Colonic mucosa (tissue), 4 donors: ENCODE data around the gene EDIL3. TPM values are rescaled to one million over a fixed set of nuclear protein-coding genes. Genes with fewer than 3 reads are reported as not detected.

ENCODE experiments used
- DNase-seq: peaks from one replicate; pipeline ENCODE4 v3.0.0-alpha.2; 2020
- H3K27ac ChIP-seq: fragments of 200-600 bp; one replicate; pipeline ENCODE4 v1.8.0; 2021
- H3K27me3 ChIP-seq: fragments of 200-600 bp; one replicate; pipeline ENCODE4 v1.8.0; 2021
- H3K36me3 ChIP-seq: fragments of 200-600 bp; one replicate; pipeline ENCODE4 v1.8.0; 2021
- H3K4me1 ChIP-seq: fragments of 200-600 bp; one replicate; pipeline ENCODE4 v1.8.0; 2021; ENCODE audit warnings: mild to moderate bottlenecking
- H3K4me3 ChIP-seq: fragments of 200-600 bp; one replicate; pipeline ENCODE4 v1.8.0; 2021
- H3K9ac ChIP-seq, 2 donors: one replicate each; pipeline ENCODE4 v1.7.0; 2013; ENCODE audit warnings: control low read depth in 2 of 2, low read depth in 2 of 2, low read length in 2 of 2
- H3K9me3 ChIP-seq: fragments of 200-600 bp; one replicate; pipeline ENCODE4 v1.8.0; 2021
- intact Hi-C: fragments of 100-400 bp; cut with DNase I; formaldehyde crosslinking; loops from one replicate; pipeline ENCODE4 v1.14.1; 2022
- total RNA-seq, 2 donors: library from RNA; stranded (reverse); fragmentation: NEBNext Ultra II Directional in 1 of 2; extraction: Animal tissue kit (Norgen Biotek cat#: 25700) in 1 of 2; gene quantifications; one replicate each; pipeline ENCODE4 v1.2.1, GENCODE V29; 2021
- TF ChIP-seq, protein P1 (sequence below): fragments of 200-600 bp; IDR thresholded peaks from one replicate; pipeline ENCODE4 v1.8.0; 2022; ENCODE audit warnings: antibody characterized with exemption, mild to moderate bottlenecking
- donor health status: healthy.
- donor health status: DM: no; HTN: no; CAD: no.
- donor health status: DM: no; HTN: no; CAD: no.

Gene EDIL3
- total RNA-seq, 2 donors from 2014 or later: 23.6 to 27.5 TPM

GRCh38 chr5:84085387-84086041, 299.2 kb downstream of the EDIL3 start:
- Histone ChIP-seq H3K36me3 (no peaks in the 10 kb centered on the region), H3K9me3 (no peaks in the 10 kb centered on the region), H3K9ac (no peak overlapping the region), H3K27me3 (no peaks in the 10 kb centered on the region), H3K4me1 (no peaks in the 10 kb centered on the region), H3K4me3 (no peak overlapping the region), H3K27ac (no peak overlapping the region)
- TF ChIP-seq, protein P1, sequence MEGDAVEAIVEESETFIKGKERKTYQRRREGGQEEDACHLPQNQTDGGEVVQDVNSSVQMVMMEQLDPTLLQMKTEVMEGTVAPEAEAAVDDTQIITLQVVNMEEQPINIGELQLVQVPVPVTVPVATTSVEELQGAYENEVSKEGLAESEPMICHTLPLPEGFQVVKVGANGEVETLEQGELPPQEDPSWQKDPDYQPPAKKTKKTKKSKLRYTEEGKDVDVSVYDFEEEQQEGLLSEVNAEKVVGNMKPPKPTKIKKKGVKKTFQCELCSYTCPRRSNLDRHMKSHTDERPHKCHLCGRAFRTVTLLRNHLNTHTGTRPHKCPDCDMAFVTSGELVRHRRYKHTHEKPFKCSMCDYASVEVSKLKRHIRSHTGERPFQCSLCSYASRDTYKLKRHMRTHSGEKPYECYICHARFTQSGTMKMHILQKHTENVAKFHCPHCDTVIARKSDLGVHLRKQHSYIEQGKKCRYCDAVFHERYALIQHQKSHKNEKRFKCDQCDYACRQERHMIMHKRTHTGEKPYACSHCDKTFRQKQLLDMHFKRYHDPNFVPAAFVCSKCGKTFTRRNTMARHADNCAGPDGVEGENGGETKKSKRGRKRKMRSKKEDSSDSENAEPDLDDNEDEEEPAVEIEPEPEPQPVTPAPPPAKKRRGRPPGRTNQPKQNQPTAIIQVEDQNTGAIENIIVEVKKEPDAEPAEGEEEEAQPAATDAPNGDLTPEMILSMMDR: no peak
- no peak for DNase-seq
- intact Hi-C loops: no loop called here

GRCh38 chr5:84080908-84081307, 303.8 kb downstream of the EDIL3 start:
- TF ChIP-seq, protein P1: no peak
- H3K9me3 ChIP-seq: no peaks in the 10 kb centered on the region
- no peaks in the 10 kb centered on the region for H3K36me3 ChIP-seq
- H3K27ac ChIP-seq: no peak overlapping the region
- H3K4me1 ChIP-seq: no peaks in the 10 kb centered on the region
- H3K27me3 ChIP-seq: no peaks in the 10 kb centered on the region
- H3K4me3 ChIP-seq: no peak overlapping the region
- H3K9ac ChIP-seq: no peak overlapping the region
- intact Hi-C loops: no loop called here
- no peak for DNase-seq

GRCh38 chr5:84072339-84072738, 312.3 kb downstream of the EDIL3 start:
- no peak for DNase-seq
- Histone ChIP-seq H3K36me3 (no peaks in the 10 kb centered on the region), H3K4me3 (no peak overlapping the region), H3K4me1 (no peaks in the 10 kb centered on the region), H3K27ac (no peak overlapping the region), H3K27me3 (no peaks in the 10 kb centered on the region), H3K9ac (no peak overlapping the region), H3K9me3 (no peaks in the 10 kb centered on the region)
- intact Hi-C loops: no loop called here
- TF ChIP-seq, protein P1: no peak

DNA sequence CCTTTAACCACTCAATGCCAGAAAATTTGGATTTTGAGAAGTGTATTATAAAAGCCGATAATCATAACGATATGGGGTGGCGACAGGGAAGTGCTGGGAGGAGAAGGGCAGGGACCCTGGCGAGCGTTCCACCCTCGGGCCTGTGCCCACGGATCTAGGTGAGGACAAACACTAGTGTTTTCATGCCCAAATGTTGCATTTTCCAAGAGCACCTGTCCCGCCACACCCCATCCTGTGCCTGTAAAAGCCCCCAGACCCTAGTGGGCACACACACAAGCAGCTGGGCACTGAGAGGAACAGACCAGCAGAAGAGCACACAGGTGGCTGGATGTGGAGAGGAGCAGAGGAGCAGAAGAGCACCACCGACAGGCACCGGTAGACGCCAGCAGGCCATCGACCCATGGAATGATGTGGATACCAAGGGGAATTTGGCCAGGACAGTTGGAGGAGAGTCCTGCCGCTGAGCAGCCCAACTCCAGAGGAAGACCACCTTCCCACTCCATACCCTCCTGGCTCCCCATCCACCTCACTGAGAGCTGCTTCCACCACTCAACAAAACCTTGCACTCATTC, 315.0 kb downstream of the EDIL3 start:
- H3K27me3 ChIP-seq: no peaks in the 10 kb centered on the region
- no peaks in the 10 kb centered on the region for H3K9me3 ChIP-seq
- TF ChIP-seq, protein P1: no peak
- no peak for DNase-seq
- H3K4me1 ChIP-seq: no peaks in the 10 kb centered on the region
- intact Hi-C loops: no loop called here
- no peak overlapping the region for H3K27ac ChIP-seq
- no peak overlapping the region for H3K4me3 ChIP-seq
- no peaks in the 10 kb centered on the region for H3K36me3 ChIP-seq
- H3K9ac ChIP-seq: no peak overlapping the region

GRCh38 chr5:84063041-84063440, 321.6 kb downstream of the EDIL3 start:
- no peak for DNase-seq
- H3K4me3 ChIP-seq: no peak overlapping the region
- H3K4me1 ChIP-seq: no peaks in the 10 kb centered on the region
- H3K27me3 ChIP-seq: no peaks in the 10 kb centered on the region
- H3K9ac ChIP-seq: no peak overlapping the region
- intact Hi-C loops: no loop called here
- no peaks in the 10 kb centered on the region for H3K36me3 ChIP-seq
- TF ChIP-seq, protein P1: no peak
- H3K9me3 ChIP-seq: no peaks in the 10 kb centered on the region
- no peak overlapping the region for H3K27ac ChIP-seq
